Neural cell (in vitro differentiated cells): ENCODE data around the gene MEGF9.

Source experiments
- RAD21 ChIP-seq: fragments of 450-650 bp; conservative IDR thresholded peaks from 2 replicates; pipeline ENCODE4 v1.6.1; 2014; ENCODE audit warnings: antibody characterized with exemption, mild to moderate bottlenecking, moderate library complexity
- TAF1 ChIP-seq: IDR thresholded peaks from 2 replicates; pipeline ENCODE4 v1.6.1; 2012; ENCODE audit warnings: low read depth

DNA sequence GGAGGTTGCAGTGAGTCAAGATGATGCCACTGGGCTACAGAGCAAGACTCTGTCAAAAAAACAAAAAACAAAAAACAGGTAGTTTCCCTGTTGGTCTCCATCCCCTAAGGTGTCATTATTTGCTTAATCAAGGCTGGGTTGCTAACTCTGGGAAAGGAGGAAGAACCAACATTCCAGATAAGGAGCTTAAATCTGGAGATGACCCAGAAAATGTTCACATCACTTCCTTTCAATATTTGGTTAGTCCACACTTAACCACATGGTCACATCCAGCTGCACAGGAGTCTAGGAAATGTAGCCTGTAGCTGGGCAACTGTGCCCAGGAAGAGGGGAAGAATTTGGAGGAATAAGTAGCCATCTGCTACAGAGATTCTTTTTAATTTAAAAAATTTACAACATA lies 25.9 kb upstream of the MEGF9 start:
- no peak for TF ChIP-seq TAF1
- no peak for TF ChIP-seq RAD21
